ENCODE measurements around the gene VIL1.

- TF ChIP-seq CTCF (conservative IDR thresholded peaks at IDR 0.05; ENCODE audit: low read depth, low read length) (no peak), POLR2A (IDR thresholded peaks at IDR 0.05; ENCODE audit: low read depth, low read length) (no peak), CEBPB (IDR thresholded peaks at IDR 0.05; ENCODE audit: low read depth, low read length) (no peak), SMC3 (IDR thresholded peaks at IDR 0.05; ENCODE audit: low read depth, low read length) (no peak), RCOR1 (IDR thresholded peaks at IDR 0.05; ENCODE audit: insufficient replicate concordance, low read length) (no peak), USF2 (IDR thresholded peaks at IDR 0.05; ENCODE audit: low read depth, low read length) (no peak), ELK1 (IDR thresholded peaks at IDR 0.05; ENCODE audit: borderline replicate concordance, low read depth, low read length) (no peak), MXI1 (IDR thresholded peaks at IDR 0.05; ENCODE audit: borderline replicate concordance, low read depth, low read length) (no peak), RFX5 (IDR thresholded peaks at IDR 0.05; ENCODE audit: low read depth, low read length) (no peak)
These were observed 14.4 kb upstream of the VIL1 start for GRCh38 chr2:218404351-218405085.
